D721Med (cell line): Measurements from ENCODE around the gene PFN1.
A peak's percentile ranks its signal among the peaks of the same experiment; 100 is the strongest.

Experiments
- DNase-seq: peaks from one replicate; pipeline ENCODE4 v3.0.0; 2011; ENCODE audit warnings: low spot score; ENCODE audit not compliant: insufficient read length
- FAIRE-seq: peaks from 2 replicates; lab custom pipeline; 2011; peaks lifted over from hg19 to GRCh38; lab: Jason Lieb, UNC
- TF ChIP-seq, protein P1 (sequence below): IDR thresholded peaks from 2 replicates; pipeline ENCODE4 v1.5.1; 2012; ENCODE audit warnings: mild to moderate bottlenecking, control low read depth; ENCODE audit not compliant: insufficient read depth; ENCODE audit errors: missing control alignments

PFN1 gene

DNA sequence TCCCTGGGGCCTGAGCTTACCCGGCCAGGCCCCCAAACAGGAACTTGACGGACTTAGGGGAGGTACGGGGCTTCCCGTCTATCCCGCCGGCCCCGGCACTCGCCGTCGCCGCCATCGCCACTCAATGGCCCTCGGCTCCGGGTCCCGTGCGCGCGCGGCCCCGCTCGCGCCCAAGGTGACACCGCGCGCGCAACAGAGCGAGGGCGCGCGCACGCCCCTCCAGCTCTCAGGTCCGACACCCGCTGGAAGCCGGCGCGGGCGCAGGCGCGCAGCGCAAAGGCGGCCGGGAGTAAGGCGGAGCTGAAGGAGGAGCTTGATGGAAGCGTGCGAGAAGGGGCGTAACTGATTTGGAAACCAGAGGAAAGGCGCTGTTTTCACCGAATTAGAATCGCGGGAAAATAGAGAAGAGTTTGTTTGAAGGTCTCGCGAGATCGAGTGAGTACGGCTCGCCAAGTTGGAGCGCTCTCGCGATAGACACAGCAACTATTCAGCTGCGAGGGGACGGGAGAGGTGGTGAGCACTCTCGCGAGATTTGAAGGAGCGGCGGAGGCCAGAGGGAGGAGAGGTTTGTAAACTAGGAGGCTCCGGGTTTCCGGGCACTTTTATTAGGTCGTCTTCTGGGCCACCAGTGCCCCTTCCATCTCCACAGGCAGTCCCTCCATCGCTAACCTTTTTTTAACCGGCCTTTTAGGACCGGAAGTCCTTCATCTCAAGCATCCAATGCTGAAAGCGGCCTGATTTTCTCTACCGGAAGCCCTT lies 8.4 kb downstream of the PFN1 start, which contains the start of the genes RNF167 and SLC25A11:
Gene RNF167 (plus strand): TSS at position 473 of the 759 bp plus-strand sequence. CDS start 642 bp downstream, outside the sequence.
Gene SLC25A11 (minus strand): TSS at position 251 of the 759 bp plus-strand sequence. CDS start 136 bp downstream, at position 115.
- FAIRE-seq, result no peak
- DNase-seq, result peak; percentile 95
- TF ChIP-seq, protein P1, sequence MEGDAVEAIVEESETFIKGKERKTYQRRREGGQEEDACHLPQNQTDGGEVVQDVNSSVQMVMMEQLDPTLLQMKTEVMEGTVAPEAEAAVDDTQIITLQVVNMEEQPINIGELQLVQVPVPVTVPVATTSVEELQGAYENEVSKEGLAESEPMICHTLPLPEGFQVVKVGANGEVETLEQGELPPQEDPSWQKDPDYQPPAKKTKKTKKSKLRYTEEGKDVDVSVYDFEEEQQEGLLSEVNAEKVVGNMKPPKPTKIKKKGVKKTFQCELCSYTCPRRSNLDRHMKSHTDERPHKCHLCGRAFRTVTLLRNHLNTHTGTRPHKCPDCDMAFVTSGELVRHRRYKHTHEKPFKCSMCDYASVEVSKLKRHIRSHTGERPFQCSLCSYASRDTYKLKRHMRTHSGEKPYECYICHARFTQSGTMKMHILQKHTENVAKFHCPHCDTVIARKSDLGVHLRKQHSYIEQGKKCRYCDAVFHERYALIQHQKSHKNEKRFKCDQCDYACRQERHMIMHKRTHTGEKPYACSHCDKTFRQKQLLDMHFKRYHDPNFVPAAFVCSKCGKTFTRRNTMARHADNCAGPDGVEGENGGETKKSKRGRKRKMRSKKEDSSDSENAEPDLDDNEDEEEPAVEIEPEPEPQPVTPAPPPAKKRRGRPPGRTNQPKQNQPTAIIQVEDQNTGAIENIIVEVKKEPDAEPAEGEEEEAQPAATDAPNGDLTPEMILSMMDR, result no peak

DNA sequence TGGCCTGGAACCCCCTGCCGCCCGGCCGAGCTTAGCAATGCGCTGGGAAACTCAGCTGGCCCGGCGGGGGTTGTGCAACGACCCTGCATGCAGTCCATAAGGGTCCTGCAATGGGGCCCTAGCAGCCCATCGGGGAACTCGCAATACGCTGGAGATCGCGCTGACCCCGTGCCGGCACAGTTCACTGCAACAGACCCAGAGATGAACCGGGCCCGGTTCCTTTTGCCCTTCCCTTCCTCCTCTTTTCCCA lies 8.9 kb downstream of the PFN1 start:
- TF ChIP-seq, protein P1, result no peak
- DNase-seq, result no peak
- FAIRE-seq, result no peak

DNA sequence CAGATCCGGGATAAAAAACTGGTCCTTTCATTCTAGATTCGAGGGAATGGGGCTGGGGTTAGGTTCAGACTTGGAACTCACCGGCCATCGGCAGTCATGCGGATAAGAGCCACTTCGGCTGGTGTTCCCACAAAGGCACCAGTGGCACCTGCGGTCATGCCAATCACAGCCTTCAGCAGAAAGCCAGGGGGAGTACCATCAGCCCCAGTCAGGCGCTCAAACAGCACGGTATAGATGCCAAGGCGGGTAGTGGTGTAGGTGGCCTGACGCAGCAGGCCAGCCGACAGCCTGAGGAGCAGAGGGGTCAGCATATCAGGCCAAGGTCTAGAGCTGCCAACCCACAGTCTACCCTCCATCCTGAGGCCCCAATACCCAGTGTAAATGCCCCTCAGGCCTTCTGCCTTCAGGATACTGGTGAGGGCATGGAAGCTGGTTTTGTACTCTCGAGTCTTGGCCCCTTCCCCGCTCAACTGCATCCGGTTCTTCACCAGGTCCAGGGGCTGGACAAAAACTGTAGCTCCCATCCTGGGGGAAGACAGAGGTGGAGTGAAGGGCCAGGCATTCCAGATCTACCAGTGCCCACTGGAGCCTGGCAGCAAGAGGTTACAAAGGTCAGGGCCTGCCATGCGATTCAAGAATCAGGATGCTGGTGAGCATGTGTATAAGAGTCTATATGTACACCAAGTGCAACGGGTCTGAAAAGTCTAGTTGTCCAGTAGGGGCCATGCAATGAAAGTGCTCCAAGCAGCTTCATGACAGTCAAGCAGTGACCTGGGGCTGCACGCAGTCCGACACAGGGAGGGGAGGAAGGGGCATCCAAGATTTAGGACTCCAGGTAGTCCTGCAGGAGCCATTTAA lies 9.4 kb downstream of the PFN1 start:
- TF ChIP-seq, protein P1, result no peak
- DNase-seq (no peak), FAIRE-seq (no peak)

DNA sequence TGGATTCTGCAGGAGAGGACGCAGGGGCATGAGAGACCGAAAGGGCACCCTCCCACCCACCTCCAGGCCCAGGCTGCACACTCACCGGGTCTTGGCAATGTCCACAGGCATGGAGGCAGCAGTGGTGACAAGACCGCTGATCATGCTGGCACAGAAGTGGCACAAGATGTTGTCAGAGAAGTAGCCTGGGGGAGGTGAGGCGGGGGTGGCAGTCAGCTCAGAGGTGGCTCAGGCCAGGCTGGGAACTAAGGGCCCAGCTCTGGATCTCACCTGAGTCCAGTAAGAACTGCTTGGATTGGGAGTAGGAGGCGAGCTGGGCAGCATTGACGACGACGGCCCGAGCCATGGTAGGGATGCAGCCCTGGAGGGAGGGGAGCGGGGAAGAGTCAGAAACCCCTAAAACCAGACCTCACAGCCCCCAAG lies 10.2 kb downstream of the PFN1 start:
- DNase-seq (no peak), FAIRE-seq (no peak)
- TF ChIP-seq, protein P1, result no peak

DNA sequence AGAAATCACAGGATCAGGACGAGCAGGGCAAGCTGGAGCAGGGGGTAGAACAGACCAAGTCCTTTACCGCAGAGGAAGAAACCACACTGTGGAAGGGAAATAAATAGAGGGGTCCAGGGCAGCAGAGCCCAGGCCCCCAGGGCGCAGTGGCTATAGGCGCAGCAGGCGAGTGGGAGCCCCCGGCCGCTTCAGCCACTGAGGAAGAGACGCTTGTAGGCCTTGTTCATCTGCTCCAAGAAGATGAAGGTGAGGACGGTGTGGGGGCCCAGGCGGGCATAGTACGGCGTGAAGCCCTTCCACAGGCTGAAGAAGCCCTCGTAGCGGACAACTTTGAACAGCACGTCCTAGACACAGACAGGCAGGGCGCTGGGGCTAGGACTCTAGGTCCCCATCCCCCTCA lies 10.8 kb downstream of the PFN1 start:
- TF ChIP-seq, protein P1, result no peak
- no peak for DNase-seq
- FAIRE-seq, result no peak

DNA sequence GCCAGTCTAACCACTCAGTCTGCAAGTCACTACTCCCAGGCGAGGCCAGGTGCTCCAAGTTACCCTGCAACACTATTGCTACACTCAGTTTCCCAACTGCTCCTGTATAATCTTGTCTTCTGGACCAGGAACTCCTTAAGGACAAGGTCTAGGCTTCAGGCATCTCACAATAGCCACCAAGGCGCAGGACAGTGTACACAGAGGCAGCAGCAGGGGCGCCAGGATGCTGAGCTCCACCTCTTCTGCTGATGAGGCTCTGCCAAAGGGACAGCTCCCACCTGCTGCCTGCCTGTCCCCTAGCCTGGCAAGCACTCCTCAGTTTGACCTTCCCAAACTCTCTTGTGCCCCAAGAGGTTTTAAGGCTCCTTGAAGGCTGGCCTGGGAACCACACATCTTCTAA lies 11.9 kb downstream of the PFN1 start:
- DNase-seq (no peak), FAIRE-seq (no peak)
- TF ChIP-seq, protein P1, result no peak
